Measurements from ENCODE around the gene SEL1L3. TPM values are rescaled to one million over a fixed set of nuclear protein-coding genes. Genes with fewer than 3 reads are reported as not detected.
"Not testable (repeated sequence)": the region's sequence is repeated elsewhere in the genome, so short reads cannot be mapped to it uniquely, and the experiment has no call there.

The SEL1L3 gene
- 10 to 100 TPM; 19.3 to 25.5 (median 22.1) TPM for polyA plus RNA-seq (ENCODE audit: insufficient read length in 4 of 4)

DNA sequence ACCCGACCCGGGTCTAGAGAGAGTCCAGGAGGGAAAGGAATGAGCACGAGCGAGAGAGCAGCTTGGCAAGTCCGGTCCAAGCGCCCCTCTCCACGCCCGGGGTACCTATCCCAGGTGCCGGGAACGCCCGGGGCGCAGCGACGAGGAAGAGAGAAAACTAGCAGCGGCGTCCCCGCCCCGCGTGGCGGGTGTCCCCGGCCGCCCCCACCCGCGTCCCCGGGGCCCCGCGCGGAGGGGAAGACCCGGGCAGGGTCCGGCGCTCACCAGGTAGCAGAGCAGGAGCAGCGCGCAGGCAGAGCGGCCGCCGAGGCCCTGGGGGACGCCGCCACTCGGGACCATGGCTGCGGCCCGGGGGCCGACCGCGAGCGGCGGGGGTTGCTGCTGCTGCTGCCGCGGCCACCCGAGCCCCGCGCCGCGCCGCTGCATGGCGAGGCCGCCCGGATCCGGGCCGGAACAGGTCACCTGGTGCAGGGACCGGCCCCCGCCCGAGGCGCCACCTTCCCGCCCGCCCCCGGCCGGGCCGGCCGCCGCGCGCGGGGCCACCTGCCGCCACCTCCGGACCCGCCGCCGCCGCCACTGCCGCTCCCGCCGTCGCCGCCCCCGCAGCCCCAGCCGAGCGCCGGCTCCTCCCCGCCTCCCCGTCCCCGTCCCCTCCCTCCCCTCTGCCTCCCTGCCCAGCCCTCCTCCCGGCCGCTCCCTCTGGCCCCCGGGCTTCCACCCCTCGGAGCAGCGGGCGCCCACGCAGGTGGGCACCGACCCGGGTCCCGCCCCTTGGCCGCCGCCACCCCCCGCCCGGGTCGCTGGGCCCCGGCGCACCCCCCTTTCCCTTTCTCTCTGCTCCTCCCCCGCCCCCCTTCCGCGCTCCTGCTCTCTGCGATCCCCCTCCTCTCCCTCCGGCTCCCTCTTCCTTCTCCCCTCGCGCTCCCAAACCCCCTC lies at the start of gene SEL1L3:
Gene SEL1L3 (minus strand): TSS at position 578 of the 936 bp plus-strand sequence. CDS start 152 bp downstream, at position 426.
- DNase-seq (ENCODE audit: low read depth in 4 of 4, low spot score in 2 of 4) = no peak

DNA sequence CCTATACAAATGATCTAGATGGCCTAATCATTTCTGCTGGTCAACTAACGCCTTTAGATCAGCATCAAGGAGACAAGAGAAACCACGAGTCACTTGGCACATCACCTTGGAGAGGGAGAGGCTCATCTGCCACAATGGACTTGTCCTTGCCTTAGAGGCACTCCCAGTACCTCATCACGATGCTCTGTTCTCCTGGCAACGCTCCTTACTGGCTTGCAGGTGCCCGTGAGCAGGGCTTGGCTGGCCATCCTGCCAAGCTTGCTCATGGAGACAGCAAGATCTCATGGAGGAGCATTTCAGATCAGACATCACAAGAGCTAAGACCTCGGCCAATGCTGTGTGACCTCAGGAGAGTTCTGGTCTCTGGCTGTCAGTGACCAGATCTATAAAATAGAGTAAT lies 48.6 kb upstream of the SEL1L3 start:
- DNase-seq (ENCODE audit: low read depth in 4 of 4, low spot score in 2 of 4) = no peak

DNA sequence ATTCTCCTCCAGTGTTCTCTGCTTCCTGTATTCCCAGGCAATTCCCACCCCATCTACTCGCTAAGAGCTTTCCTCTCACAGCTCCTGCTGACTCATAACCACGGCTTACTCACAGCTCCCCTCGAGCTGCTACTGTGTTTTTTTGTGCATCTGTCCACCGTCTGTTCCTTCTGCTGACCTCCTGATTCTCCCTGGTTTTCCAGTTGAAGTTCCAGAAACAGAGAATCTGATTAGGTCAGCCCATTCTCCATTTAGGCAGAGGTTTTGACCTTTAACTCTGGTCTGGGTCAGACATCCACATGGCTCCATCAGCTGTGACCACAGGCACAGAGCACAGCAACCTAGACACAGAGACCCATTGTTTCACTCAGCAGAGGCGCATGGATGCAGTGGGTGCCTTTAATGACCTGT lies 45.7 kb upstream of the SEL1L3 start:
- DNase-seq (ENCODE audit: low read depth in 4 of 4, low spot score in 2 of 4) = no peak

DNA sequence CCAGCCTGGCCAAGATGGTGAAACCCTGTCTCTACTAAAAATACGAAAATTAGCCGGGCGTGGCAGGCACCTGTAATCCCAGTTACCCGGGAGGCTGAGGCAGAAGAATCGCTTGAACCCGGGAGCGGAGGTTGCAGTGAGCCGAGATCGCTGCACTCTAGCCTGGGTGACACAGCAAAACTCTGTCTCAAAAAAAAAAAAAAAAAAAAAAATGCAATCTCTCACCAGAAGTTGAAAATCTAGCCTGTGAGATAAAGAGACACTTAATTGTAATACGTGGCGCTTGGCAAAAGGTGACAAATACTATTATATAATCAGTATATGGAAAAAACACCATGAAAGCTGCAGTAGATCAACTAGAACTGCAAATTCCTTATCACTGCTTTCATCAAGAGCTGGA lies 43.3 kb upstream of the SEL1L3 start:
- DNase-seq (ENCODE audit: low read depth in 4 of 4, low spot score in 2 of 4) = not testable (repeated sequence)

DNA sequence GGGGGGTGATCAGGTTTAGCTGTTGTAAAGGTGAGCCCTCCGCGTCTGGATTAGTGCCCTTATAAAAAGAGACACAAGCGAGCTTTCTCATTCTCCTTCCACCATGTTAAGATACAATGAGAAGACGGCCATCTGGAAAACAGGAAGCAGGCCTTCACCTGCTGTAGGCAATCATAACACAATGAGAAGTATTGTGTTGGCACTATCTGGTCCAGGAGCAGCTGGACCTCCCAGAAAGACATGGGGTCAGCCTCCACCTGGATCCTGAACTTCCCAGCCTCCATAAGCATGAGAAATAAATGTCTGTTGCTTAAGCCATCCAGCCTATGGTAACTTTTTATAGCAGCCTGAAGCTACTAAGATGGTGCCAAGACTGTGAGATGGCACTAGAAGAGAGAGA lies 42.6 kb upstream of the SEL1L3 start:
- DNase-seq (ENCODE audit: low read depth in 4 of 4, low spot score in 2 of 4) = no peak

DNA sequence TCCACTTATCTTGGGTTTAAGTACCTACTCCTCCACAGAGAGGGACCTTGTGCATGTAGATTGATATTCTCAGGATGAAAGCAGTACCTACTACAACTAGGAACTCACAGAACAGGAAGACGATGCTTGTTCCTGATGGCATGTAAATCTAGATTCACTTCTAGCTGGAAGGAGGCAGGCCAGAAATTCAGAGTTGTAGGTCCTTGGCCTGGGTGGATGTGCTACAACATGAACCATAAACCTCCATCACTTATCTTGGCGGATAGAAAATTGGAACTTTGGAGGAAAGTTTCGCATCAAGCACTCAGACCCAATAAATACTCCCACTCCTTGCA lies 41.9 kb upstream of the SEL1L3 start:
- DNase-seq (ENCODE audit: low read depth in 4 of 4, low spot score in 2 of 4) = no peak

DNA sequence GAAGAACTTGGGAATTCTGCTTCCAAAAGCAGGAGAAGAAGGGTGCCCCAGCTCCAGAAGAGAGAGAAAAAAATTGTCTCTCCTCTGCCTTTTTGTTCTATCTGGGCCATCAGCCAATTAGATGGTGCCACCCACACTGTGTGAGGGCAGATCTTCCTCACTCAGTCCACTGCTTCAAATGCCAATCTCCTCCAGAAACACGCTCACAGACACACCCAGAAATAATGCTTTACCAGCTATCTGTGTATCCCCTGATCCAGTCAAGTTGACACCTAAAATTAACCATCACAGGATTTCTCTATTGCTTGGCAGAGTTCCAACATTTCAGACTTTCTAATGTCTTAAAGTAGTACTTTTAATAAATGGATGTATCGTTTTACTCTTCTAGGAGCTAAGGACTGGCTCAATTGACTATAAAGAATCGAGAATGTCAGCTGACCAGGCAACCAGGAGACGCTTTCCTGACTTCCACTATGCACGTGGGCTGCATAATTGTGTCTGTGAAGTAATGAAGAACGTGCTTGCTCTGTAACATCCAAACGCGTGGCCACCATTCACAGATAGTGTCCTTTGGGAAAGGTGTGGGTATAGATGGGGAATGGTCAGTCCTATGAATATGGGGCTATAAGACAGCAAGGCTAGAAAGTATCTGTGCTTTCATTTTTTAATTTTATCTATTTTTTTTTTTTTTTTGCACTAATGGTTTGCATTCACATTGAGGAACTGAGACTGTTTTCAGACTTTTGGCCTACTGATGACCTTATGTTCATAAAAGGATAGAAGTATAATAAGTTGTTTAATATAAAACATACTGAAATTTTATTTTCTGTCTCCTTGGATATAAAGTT lies 41.3 kb upstream of the SEL1L3 start:
- no peak for DNase-seq (ENCODE audit: low read depth in 4 of 4, low spot score in 2 of 4)

DNA sequence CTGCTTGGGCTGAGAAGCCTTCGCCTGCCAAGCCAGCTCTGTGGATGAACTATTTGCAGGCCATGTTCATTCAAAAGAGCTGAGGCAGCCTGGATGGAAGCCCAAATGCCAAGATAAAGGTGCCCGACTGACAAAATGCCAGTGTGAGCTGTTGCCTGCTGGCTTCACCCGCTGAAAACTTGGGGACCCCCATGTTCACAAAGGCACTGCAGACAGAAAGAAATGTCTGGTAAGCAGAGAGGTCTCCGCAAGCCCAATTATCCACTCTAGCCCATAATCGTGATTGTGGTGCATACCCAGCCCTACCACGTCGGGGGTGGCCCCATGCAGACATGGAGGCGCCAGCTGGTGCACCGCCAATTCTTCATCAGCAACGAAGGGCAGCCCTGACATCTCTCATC lies 38.2 kb upstream of the SEL1L3 start:
- no peak for DNase-seq (ENCODE audit: low read depth in 4 of 4, low spot score in 2 of 4)

DNA sequence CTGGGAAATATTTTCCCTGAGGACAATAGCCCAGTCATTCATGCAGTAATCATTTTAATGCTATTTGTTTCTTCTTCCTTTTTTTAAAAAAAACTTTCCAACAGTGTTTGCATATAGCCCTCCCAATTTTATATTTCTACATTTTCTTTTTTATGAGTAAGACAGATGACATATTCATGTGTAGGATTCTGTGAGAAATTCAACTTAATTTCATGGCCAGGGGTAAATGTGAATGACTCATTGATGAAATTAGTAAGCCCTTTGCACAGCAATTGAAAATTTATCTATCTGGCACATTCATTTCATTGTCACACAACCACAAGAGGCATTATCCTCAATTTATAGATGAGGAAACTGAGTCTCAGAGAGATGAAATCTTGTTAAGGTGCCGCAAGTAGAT lies 37.5 kb upstream of the SEL1L3 start:
- no peak for DNase-seq (ENCODE audit: low read depth in 4 of 4, low spot score in 2 of 4)

DNA sequence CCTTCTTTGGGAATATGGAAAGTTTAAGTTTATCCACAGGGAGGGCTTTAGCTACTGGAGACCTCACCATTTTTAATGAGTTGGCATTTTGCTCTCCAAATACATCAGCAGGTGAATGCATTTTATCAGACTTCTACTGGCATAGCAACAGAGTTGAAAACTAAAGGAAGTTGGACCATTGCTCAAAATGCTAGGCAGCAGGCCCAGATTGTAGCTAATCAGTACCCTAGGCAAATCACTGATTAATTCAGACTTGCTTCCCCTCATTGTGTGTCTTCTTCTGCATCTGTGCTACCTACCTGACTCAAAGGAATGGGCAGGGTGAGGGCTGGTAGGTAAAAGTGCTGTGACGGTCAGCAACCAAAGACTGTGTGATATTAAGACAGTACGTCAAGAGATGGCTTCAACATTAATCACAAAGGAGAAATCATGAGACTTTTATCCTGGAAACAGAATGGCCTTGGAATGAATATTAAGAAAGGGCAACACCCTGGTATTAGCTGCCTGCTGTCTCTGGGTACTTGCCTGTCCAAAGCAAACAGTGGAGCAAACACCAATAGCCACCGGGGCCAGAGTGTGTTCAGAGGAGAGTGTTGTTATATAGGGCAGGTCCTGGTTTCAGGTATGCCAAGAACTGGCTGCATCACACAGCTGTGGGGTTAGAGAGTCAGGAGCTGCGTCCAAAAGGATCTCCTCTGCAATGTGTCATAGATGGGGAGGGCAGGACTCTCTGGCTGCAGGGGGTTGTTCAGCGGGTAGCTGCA lies 34.2 kb upstream of the SEL1L3 start:
- no peak for DNase-seq (ENCODE audit: low read depth in 4 of 4, low spot score in 2 of 4)

DNA sequence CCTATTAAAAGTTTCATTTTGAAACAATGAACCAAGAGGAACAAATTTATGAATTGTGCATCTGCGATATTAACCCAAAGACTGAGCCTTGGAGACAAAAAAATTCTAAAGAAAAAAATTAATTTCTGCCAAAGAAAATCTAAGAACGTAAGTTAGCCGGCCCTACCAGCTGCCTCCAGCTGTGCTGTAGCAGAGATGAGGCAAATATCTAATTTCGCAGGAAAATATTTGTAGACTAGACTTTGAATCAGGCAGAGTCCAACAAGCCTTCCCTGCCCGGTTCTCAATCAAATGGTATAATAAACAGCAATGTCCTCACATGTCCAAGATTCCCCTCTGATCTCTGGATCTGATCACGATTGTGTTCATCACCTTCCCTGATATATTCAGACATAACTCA lies 30.0 kb upstream of the SEL1L3 start:
- DNase-seq (ENCODE audit: low read depth in 4 of 4, low spot score in 2 of 4) = no peak

DNA sequence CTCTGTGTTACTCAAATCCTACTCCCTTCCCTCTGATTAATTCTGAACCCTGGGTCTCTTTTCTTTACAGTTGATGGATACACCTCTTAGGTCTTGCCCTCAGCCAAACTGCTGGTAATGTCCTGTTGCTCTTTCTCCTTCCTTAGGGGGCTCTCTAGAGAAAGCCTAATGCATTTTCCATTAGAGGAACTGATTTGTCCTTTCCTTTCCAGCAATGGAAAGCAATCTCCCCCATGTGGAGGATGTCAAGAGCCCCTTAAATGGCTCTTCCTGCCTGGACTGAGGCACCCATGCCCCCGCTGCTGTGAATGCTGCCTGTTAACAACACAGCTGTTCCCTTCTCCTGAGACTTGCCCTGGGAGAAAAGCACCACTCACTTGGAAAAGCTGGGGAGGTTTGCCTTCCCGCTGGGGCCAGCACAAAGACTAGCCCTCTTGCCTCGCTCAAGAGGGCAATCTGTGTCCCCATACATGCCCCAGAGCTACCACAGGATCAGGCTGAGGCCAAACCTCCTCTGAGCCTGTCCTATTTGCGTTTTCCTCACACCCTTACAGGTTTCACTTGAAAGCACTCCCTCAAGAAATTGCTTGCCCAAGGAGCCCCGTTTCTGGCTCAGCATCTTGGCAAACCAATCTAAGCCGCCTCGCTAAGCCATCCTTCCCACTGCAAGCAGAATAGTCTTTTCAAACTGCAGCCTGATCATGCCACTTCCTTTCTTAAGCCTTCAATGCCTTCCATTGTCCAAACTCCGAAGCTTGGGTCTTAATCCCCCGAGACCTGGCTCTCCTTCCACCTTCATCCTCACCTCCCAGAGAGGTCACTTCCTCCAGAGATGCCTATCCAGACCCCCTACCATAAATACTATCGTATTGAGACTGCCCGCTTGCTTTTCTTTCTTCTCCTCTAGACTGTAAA lies 28.0 kb upstream of the SEL1L3 start:
- no peak for DNase-seq (ENCODE audit: low read depth in 4 of 4, low spot score in 2 of 4)

DNA sequence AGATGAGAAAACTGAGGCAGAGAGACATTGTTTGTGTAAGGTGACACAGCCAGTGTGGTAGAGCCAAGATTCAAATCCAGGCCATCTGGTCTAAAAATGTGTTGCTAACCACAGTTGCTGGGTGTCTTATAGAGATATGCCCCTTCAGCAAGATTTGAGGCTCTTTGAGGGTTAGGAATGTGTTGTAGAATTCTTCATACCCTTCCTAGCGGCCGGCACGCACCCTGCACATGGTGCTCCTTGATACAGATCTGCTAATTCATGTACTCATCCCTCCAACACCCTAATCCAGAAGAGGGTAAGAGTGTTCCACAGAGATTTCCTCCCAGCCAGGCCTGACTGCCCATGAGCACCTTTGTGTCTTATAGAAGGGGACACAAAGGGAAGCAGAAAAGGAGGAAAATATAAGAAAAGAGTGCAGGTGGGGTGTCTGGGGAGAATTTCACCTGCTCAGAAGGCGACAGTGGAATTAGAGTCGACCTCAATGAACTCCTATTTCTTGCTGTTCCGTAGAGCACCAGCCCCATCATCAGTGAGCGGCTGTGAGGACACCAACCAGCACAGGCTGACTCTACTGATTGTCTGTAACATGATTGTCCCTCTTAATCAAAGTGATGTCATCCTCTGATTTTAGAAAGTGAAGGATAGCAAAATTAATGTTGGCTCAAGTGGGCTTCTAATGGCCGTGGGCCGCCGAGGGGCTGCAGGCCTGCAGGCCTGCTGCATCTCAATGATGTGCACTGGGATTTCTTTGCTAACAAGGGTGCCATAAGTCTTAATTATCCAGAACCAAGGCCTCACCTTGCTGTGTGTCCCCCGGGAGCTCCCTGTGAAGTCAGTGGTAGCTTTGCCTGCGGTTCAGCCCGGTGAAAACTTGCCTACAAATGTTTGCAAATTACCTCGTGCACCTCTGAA lies 27.1 kb upstream of the SEL1L3 start:
- DNase-seq (ENCODE audit: low read depth in 4 of 4, low spot score in 2 of 4) = no peak

DNA sequence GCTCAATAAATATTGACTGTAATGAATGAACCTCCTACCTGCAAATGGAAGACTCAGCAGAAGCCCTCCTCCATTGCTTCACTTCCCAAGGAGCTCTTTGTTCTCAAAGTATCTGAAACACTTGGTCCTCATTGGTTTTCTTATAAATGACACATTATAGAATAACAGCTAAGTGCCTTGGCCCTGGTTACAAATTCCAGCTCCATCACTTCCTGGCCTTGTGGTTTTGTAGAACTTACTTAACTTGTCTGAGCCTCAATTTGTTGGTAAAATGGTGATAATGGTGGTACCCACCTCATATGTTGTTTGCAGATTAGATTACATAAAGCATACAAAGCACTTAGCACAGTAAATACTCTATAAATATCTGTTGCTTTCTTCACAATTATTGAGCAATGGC lies 26.0 kb upstream of the SEL1L3 start:
- DNase-seq (ENCODE audit: low read depth in 4 of 4, low spot score in 2 of 4) = no peak

DNA sequence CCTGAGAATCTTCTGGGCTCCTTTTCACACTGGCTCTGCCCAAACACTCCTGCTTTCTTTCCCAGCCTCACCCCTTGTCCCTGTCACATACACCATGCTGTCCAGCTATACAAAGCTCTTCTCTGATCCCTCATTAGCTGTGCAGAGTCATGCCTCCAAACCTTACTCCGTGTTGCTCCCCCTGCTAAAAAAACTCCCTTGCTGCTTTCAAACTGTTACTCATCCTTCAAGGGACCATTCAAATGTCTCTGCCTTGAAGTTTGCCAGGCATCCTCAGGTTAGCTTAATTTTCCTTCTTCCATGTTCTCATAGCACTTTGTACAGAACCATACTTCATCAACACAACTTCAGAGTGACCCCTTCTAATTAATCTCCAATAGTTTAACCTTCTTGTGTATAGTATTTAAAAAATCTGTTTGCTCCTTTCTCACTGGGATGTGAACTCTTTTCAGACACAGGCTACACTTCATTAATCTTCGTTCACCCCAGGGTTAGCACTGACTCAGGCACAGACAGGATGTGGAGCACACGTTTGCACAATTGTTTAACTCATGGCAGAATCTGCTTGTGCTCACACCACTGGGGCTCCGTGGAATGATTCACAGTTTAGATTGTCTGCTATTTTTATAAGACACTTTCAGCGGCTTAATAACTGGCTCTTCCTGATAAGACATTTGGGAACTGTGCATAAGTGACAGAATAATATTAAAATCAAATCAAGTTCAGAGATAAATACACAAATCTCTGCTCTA lies 21.4 kb upstream of the SEL1L3 start:
- no peak for DNase-seq (ENCODE audit: low read depth in 4 of 4, low spot score in 2 of 4)

DNA sequence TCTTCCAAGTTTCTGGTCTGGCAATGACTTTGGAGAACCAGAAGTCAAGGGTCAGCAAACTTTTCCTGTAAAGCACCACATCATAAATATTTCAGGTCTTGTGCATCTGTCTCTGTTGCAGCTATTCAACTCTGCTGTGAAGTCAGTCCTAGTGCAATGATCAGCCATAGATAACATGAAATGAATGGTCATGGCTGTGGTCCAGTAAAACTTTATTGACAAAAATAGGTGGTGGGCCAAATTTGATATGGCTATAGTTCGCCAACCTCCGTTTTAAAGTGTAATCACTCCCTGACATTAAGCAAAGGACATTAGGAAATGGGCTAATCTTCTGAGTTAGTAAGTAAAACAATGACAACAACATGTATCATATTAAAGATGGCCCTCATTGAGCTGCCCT lies 20.8 kb upstream of the SEL1L3 start:
- DNase-seq (ENCODE audit: low read depth in 4 of 4, low spot score in 2 of 4) = no peak

DNA sequence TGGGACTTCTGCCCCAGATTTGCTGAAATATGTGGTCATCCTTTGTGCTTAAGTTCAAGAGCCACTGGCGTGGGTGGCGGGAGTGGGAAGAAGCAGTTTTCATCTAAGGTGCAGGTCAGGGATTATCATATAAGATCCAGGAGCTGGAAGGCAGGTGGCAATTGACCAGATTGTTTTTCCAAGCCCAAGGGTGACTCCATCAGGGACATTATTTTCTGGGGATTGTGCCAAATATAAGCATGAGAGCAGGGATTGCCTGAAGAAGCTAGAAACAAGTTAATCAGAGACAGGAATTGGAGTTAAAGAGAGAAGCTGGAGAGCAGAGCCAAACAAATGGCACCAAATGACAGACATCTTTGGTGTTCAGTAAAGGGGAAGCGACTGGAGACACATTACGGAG lies 19.4 kb upstream of the SEL1L3 start:
- no peak for DNase-seq (ENCODE audit: low read depth in 4 of 4, low spot score in 2 of 4)

DNA sequence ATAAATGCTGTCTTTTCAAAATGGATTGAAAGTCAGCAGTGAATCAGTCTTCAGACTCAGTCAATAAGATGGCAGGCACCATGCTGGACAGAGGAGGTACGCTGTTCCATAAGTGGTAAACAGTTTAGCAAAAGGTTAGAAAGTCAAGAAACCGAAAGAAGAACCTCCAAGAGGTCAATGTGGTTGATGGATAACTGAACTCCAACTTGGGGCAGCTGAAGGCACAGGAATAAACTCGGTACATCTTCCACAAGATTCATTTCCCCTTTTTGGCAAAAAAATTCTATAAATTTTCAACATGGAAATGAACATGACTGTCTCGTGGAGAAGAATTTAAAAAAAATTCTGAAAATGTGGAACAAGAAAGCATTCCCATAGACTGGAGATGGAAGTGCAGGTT lies 18.4 kb upstream of the SEL1L3 start:
- no peak for DNase-seq (ENCODE audit: low read depth in 4 of 4, low spot score in 2 of 4)
